Measurements from ENCODE around the gene PTTG2. TPM values are rescaled to one million over a fixed set of nuclear protein-coding genes. Genes with fewer than 3 reads are reported as not detected.
"Not testable (repeated sequence)": the region's sequence is repeated elsewhere in the genome, so short reads cannot be mapped to it uniquely, and the experiment has no call there.

The PTTG2 gene
- total RNA-seq, result 1 to 10 TPM in 2 of 4 donors, under 1 TPM in 2; 0.71 to 5.8 (median 1.5) TPM

DNA sequence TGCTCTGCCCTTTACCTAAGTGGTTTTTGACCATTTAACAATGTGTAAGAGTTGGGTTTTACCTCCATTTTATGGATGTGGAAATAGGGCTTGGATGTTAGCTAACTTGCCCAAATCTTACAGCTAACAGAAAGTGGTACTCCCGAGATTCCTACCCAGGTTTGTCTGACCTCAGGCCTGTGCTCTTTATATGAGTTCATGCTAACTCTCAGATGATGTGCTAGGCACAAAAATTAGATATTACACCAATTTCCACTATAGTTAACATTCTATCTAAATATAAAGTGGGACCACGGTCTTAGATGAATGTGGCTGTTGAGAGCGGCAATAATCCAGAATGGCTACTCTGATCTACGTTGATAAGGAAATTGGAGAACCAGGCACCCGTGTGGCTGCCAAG is at the start of gene PTTG2:
TSS of gene PTTG2 (plus strand) at position 301 of the 400 bp plus-strand sequence. CDS start at position 338, 37 bp downstream.
- H3K27ac ChIP-seq (replicated peaks in 1 of 4), result no peak within 1 kb of the TSS
- no peak within 1 kb of the TSS for H3K4me3 ChIP-seq
- DNase-seq (ENCODE audit: extremely low spot score), result no peak
- 96% methylated on average over 5 of the region's 5 CpGs for WGBS
- intact Hi-C loops (cut with DNase I), result loop anchor here (5.0 kb wide), 1 partner anchor 33 kb away; no protein-coding TSS in a partner anchor
- peaks cover 0 to 18% (median 7%) of the 10 kb centered on the region in 4 donors for H3K4me1 ChIP-seq
- no peaks in the 10 kb centered on the region for H3K27me3 ChIP-seq
- H3K36me3 ChIP-seq, result no peaks in the 10 kb centered on the region
- TF ChIP-seq, protein P1, sequence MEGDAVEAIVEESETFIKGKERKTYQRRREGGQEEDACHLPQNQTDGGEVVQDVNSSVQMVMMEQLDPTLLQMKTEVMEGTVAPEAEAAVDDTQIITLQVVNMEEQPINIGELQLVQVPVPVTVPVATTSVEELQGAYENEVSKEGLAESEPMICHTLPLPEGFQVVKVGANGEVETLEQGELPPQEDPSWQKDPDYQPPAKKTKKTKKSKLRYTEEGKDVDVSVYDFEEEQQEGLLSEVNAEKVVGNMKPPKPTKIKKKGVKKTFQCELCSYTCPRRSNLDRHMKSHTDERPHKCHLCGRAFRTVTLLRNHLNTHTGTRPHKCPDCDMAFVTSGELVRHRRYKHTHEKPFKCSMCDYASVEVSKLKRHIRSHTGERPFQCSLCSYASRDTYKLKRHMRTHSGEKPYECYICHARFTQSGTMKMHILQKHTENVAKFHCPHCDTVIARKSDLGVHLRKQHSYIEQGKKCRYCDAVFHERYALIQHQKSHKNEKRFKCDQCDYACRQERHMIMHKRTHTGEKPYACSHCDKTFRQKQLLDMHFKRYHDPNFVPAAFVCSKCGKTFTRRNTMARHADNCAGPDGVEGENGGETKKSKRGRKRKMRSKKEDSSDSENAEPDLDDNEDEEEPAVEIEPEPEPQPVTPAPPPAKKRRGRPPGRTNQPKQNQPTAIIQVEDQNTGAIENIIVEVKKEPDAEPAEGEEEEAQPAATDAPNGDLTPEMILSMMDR (IDR thresholded peaks at IDR 0.05), result no peak
- no peak for TF ChIP-seq EP300 (IDR thresholded peaks at IDR 0.05)
- TF ChIP-seq POLR2AphosphoS5 (IDR thresholded peaks at IDR 0.05), result no peak
- TF ChIP-seq POLR2A (IDR thresholded peaks at IDR 0.05; ENCODE audit: low read depth), result no peak
- no peaks in the 10 kb centered on the region for H3K9me3 ChIP-seq

DNA sequence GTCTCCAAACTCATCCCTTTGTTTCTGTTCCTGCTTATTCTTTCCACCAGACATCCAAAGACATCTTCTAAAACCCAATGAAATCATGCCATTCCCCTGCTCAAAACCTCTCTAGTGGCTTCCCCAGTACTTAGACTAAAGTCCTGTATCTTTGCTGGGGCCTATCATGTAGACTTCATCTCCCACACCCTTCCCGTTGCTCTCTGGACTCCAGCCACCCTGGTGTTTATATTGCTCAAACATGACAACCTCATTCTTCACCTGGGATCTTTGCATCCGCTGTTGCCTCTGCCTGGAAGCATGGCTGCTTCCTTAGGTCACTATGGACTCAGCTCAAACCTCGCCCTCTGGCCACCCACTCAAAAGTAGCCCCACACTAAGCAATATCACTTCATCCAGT is 45.7 kb upstream of the PTTG2 start:
- WGBS, result 82% methylated on average over 3 of the region's 3 CpGs
- no peak for TF ChIP-seq POLR2A (IDR thresholded peaks at IDR 0.05; ENCODE audit: low read depth)
- no peak for TF ChIP-seq POLR2AphosphoS5 (IDR thresholded peaks at IDR 0.05)
- no peak for TF ChIP-seq EP300 (IDR thresholded peaks at IDR 0.05)
- TF ChIP-seq, protein P1 (IDR thresholded peaks at IDR 0.05), result no peak
- Histone ChIP-seq H3K4me1 (peaks cover 8 to 26% (median 20%) of the 10 kb centered on the region in 4 donors), H3K27me3 (no peaks in the 10 kb centered on the region), H3K4me3 (no peak overlapping the region), H3K36me3 (no peaks in the 10 kb centered on the region), H3K9me3 (no peaks in the 10 kb centered on the region), H3K27ac (replicated peaks in 1 of 4) (no peak overlapping the region)
- no peak for DNase-seq (ENCODE audit: extremely low spot score)
- intact Hi-C loops (cut with DNase I), result no loop called here

DNA sequence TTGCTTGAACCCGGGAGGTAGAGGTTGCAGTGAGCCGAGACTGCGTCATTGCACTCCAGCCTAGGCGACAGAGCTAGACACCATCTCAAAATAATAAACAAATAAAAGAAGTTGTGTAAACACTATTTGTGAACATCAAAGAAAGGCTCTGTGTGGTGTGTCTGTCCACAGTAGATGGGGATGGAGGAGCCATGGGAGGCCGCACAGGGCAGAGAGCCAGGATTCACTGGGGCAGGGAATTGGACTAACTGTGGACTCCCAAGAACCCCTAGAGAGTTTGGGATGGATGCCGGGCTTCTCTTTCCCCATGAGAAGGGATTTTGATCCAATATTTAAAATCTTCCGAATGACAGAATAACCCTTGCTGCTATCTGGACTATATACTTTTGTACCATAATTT is 42.8 kb upstream of the PTTG2 start:
- no peak overlapping the region for H3K27ac ChIP-seq (replicated peaks in 1 of 4)

DNA sequence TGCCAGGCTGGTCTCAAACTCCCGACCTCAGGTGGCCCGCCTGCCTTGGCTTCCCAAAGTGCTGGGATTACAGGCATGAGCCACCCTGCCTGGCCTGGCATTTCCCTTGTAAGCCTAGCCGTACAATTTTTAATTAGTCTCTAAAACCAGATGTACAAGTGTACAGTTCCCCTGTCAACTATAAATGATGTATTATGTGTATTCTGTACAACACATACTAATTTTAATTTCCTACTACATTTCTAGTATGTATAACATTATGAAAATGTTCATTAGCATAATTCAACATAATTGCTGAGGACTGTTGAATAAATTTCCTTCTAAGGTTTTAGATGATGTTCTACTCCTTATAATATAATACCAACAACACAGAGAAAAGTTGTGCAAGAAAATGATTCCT is 41.5 kb upstream of the PTTG2 start:
- TF ChIP-seq POLR2AphosphoS5 (IDR thresholded peaks at IDR 0.05) (no peak), POLR2A (IDR thresholded peaks at IDR 0.05; ENCODE audit: low read depth) (no peak), EP300 (IDR thresholded peaks at IDR 0.05) (no peak)
- TF ChIP-seq, protein P1 (IDR thresholded peaks at IDR 0.05), result no peak
- WGBS, result 84% methylated on average over 3 of the region's 3 CpGs
- Histone ChIP-seq H3K27ac (replicated peaks in 1 of 4) (no peak overlapping the region), H3K4me1 (peaks cover 0 to 17% (median 11%) of the 10 kb centered on the region in 4 donors), H3K9me3 (no peaks in the 10 kb centered on the region), H3K4me3 (no peak overlapping the region), H3K36me3 (no peaks in the 10 kb centered on the region), H3K27me3 (no peaks in the 10 kb centered on the region)
- DNase-seq (ENCODE audit: extremely low spot score), result no peak
- intact Hi-C loops (cut with DNase I), result no loop called here

More for the DNA sequence above, 42.8 kb upstream of the PTTG2 start:
- no peak for DNase-seq (ENCODE audit: extremely low spot score)
- Histone ChIP-seq H3K4me3 (no peak overlapping the region), H3K9me3 (no peaks in the 10 kb centered on the region), H3K27me3 (no peaks in the 10 kb centered on the region), H3K4me1 (peaks cover 0 to 17% (median 11%) of the 10 kb centered on the region in 4 donors), H3K36me3 (no peaks in the 10 kb centered on the region)
- WGBS, result 84% methylated on average over 7 of the region's 7 CpGs
- TF ChIP-seq EP300 (IDR thresholded peaks at IDR 0.05) (no peak), POLR2A (IDR thresholded peaks at IDR 0.05; ENCODE audit: low read depth) (no peak), POLR2AphosphoS5 (IDR thresholded peaks at IDR 0.05) (no peak)
- TF ChIP-seq, protein P1 (IDR thresholded peaks at IDR 0.05), result no peak
- intact Hi-C loops (cut with DNase I), result no loop called here

DNA sequence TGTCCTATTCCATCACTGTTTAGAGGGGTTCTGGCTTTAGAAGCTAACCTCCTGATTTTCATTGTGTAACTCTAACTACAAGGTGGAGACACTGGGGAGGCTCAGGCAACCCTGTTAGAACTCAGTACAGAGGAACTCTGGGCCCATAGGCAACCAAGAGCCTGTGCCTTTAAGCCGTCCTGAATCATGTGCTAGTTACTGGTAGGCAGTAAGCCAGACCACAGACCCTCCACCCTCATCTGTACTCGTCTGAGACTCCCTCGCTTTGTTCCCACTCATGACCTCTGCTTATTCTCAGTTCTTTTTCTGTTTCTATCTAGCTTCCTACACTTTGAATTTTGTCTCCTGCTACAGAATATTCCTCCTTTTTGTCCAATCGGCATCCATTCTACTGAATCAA is 37.9 kb upstream of the PTTG2 start:
- Histone ChIP-seq H3K27ac (replicated peaks in 1 of 4) (no peak overlapping the region), H3K4me3 (no peak overlapping the region), H3K9me3 (no peaks in the 10 kb centered on the region), H3K36me3 (no peaks in the 10 kb centered on the region), H3K27me3 (no peaks in the 10 kb centered on the region), H3K4me1 (peaks cover 0 to 14% (median 7%) of the 10 kb centered on the region in 4 donors)
- DNase-seq (ENCODE audit: extremely low spot score), result no peak
- intact Hi-C loops (cut with DNase I), result no loop called here
- TF ChIP-seq, protein P1 (IDR thresholded peaks at IDR 0.05), result no peak
- TF ChIP-seq POLR2AphosphoS5 (IDR thresholded peaks at IDR 0.05), result no peak
- no peak for TF ChIP-seq EP300 (IDR thresholded peaks at IDR 0.05)
- TF ChIP-seq POLR2A (IDR thresholded peaks at IDR 0.05; ENCODE audit: low read depth), result no peak
- 78% methylated on average over 4 of the region's 4 CpGs for WGBS

DNA sequence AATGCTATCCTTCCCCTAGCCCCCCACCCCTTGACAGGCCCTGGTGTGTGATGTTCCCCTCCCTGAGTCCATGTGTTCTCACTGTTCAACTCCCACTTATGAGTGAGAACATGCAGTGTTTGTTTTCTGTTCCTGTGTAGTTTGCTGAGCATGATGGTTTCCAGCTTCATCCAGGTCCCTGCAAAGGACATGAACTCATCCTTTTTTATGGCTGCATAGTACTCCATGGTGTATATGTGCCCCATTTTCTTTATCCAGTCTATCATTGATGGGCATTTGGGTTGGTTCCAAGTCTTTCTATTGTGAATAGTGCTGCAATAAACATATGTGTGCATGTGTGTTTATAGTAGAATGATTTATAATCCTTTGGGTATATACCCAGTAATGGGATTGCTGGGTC is 37.1 kb upstream of the PTTG2 start:
- DNase-seq (ENCODE audit: extremely low spot score); H3K4me3 ChIP-seq; intact Hi-C loops (cut with DNase I): not testable (repeated sequence)

More for the DNA sequence above, 37.1 kb upstream of the PTTG2 start:
- peaks cover 0 to 12% (median 7%) of the 10 kb centered on the region in 4 donors for H3K4me1 ChIP-seq
- not testable (repeated sequence) for H3K9me3 ChIP-seq; H3K36me3 ChIP-seq; H3K27me3 ChIP-seq; H3K27ac ChIP-seq (replicated peaks in 1 of 4)
